Upper lobe of left lung (tissue), 4 donors: ENCODE results near the gene GULP1.

Experiments
- CTCF ChIP-seq, 6 experiments: fragments of 450-650 bp in 4 of 6; fragments of 200-600 bp in 2 of 6; sonication (generic) in 2 of 6; IDR thresholded peaks; one replicate each; pipeline ENCODE4 v1.5.1; 2016 to 2019; ENCODE audit warnings: antibody characterized with exemption in 6 of 6
- POLR2A ChIP-seq, 4 donors: fragments of 450-650 bp; IDR thresholded peaks; one replicate each; pipeline ENCODE4 v1.5.1; 2016 to 2017; ENCODE audit warnings: antibody characterized with exemption in 4 of 4, mild to moderate bottlenecking in 2 of 4

DNA sequence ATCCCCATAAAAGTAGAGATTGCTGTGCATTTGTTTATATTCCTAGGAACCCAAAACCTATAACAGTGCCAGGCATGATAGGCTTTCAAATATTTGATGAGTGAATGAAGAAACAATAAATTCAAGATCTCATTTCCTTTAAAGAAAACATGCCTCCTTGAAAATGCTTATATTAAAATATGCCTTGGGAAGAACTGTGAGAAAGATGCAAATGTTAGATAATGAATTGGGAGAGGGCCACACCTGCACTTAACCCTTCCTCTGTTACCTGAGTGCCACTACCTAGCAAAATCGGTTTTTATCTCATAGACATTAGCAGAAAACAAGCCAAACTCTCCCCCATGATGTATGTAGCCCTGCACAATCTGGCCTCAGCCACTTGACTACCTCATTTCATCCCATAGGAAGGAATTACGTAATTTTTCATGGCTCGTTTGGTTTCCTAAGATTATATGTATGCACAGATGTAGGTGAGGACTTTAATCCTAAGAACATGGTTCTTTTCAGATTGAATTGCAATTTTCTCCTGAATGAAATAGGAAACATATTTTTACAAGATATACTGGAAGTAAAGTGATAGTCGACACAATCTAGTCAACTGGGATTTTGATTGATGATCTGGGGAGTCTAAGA is 25.2 kb downstream of the GULP1 start:
- TF ChIP-seq CTCF (IDR thresholded peaks at IDR 0.05) (no peak), POLR2A (IDR thresholded peaks at IDR 0.05) (no peak)
